HG03196 (cell line): ENCODE measurements around the gene CAVIN3.

Experiments
- ATAC-seq: cut with Tn5 transposase; IDR thresholded peaks from one replicate; pipeline ENCODE4 v1.9.1; 2021; ENCODE audit not compliant: unreplicated experiment

Gene CAVIN3

GRCh38 chr11:6320411-6321155 lies at the start of gene CAVIN3:
TSS of gene CAVIN3 (minus strand) at chr11:6320501. CDS start at chr11:6320476, 25 bp downstream.
- ATAC-seq: peak; percentile 62

- no peak for ATAC-seq
Measured at GRCh38 chr11:6365659-6366058, 45.4 kb upstream of the CAVIN3 start.

GRCh38 chr11:6362873-6363678 lies 42.8 kb upstream of the CAVIN3 start:
- peak; percentile 82 for ATAC-seq

- no peak for ATAC-seq
Measured at GRCh38 chr11:6362185-6362872, 42.0 kb upstream of the CAVIN3 start.

GRCh38 chr11:6360183-6360582 lies 39.9 kb upstream of the CAVIN3 start:
- no peak for ATAC-seq

- ATAC-seq: no peak
Measured at GRCh38 chr11:6357222-6357621, 36.9 kb upstream of the CAVIN3 start.

- ATAC-seq: no peak
Measured at GRCh38 chr11:6356503-6357055, 36.3 kb upstream of the CAVIN3 start.

GRCh38 chr11:6354651-6355485 lies 34.6 kb upstream of the CAVIN3 start:
- no peak for ATAC-seq

GRCh38 chr11:6353367-6353987 lies 33.2 kb upstream of the CAVIN3 start:
- peak; percentile 81 for ATAC-seq

GRCh38 chr11:6351782-6352382 lies 31.6 kb upstream of the CAVIN3 start:
- ATAC-seq: no peak

GRCh38 chr11:6350486-6350885 lies 30.2 kb upstream of the CAVIN3 start:
- ATAC-seq: no peak

GRCh38 chr11:6350043-6350442 lies 29.7 kb upstream of the CAVIN3 start:
- ATAC-seq: no peak

- no peak for ATAC-seq
Measured at GRCh38 chr11:6345366-6345765, 25.1 kb upstream of the CAVIN3 start.

GRCh38 chr11:6336293-6336692 lies 16.0 kb upstream of the CAVIN3 start:
- ATAC-seq: no peak

GRCh38 chr11:6334806-6335205 lies 14.5 kb upstream of the CAVIN3 start:
- no peak for ATAC-seq

- no peak for ATAC-seq
Measured at GRCh38 chr11:6333095-6333494, 12.8 kb upstream of the CAVIN3 start.

- ATAC-seq: no peak
Measured at GRCh38 chr11:6332066-6332465, 11.8 kb upstream of the CAVIN3 start.

GRCh38 chr11:6328321-6328720 lies 8.0 kb upstream of the CAVIN3 start:
- ATAC-seq: no peak

- ATAC-seq: no peak
Measured at GRCh38 chr11:6327806-6328205, 7.5 kb upstream of the CAVIN3 start.

GRCh38 chr11:6326985-6327384 lies 6.7 kb upstream of the CAVIN3 start:
- ATAC-seq: no peak
